Tibial nerve (tissue), 4 donors: ENCODE results near the gene CLCA2. TPM values are rescaled to one million over a fixed set of nuclear protein-coding genes. Genes with fewer than 3 reads are reported as not detected.

Source experiments
- total RNA-seq, 4 donors: library from RNA; depleted of rRNA; stranded (reverse); fragments of >200 nt; gene quantifications; one replicate each; pipeline ENCODE4 v1.1.0, GENCODE V29; 2016

The CLCA2 gene
- total RNA-seq, 4 donors from 2014 or later = not detected

Other genes starting within 250 kb of the CLCA2 start
- gene ODF2L, start 27.8 kb upstream of the CLCA2 start, total RNA-seq = 10 to 100 TPM; 30.2 to 65.1 (median 45.8) TPM
- not detected for gene CLCA1, start 44.8 kb downstream of the CLCA2 start, total RNA-seq
- not detected for gene CLCA4, start 122.9 kb downstream of the CLCA2 start, total RNA-seq